ENCODE results near the gene OPTC. TPM values are rescaled to one million over a fixed set of nuclear protein-coding genes. Genes with fewer than 3 reads are reported as not detected.

Gene OPTC
- total RNA-seq, 1 experiment from 2014 or later, result not detected

DNA sequence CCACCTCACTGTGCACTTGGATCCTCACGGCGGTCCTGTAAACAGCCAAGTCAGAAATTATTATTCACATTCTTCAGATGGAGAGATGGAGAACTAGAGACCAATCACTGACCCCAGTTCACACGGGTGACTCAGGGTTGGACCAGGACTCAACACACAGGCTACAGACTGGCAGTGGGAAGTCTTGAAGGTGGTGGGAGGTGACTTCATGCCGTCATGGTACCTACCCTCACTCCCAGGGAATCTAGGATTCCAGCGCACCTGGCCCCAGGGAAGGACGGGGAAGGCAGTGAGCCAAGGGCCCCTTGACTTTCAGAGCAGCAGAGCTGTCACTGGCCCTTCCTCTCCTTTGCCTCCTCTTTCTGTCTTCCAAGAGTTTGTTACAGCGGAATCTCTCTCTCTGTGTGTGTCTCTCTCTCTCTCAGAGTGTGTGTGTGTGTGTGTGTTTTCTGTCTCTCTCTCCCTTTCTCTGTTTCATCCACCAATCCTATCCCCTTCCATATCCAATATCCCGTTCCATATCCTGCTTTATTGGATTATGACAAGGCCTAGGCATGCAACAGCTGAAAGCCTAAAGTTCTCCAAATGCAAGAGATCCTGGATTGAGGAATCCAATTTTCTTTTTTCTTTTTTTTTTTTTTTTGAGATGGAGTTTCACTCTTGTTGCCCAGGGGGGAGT is 11.7 kb downstream of the OPTC start:
- Histone ChIP-seq H3K9ac (ENCODE audit: low read length) (no peak overlapping the region), H3K4me1 (ENCODE audit: control insufficient read depth in 1 of 2, insufficient read depth in 2 of 2, low read length in 2 of 2) (peaks cover 0 to 7% of the 10 kb centered on the region in 2 experiments; a peak in 1 of 4 replicates), H3K9me3 (ENCODE audit: control insufficient read depth in 1 of 2, insufficient read depth in 1 of 2, low read depth in 1 of 2, low read length in 2 of 2) (no peaks in the 10 kb centered on the region), H3K4me3 (replicated peaks in 1 of 2; ENCODE audit: low read depth in 1 of 2, low read length in 2 of 2) (no peak overlapping the region), H3K4me2 (ENCODE audit: low read length) (no peak overlapping the region), H3K27me3 (ENCODE audit: insufficient read depth, low read length) (peaks cover 13% of the 10 kb centered on the region; the same call in 1 of the 2 replicates), H2AFZ (ENCODE audit: low read depth, low read length, poor library complexity, severe bottlenecking) (no peak overlapping the region), H3K79me2 (ENCODE audit: insufficient read depth, low read length) (no peaks in the 10 kb centered on the region), H3K27ac (ENCODE audit: low read depth, low read length) (no peak overlapping the region), H4K20me1 (ENCODE audit: insufficient read depth) (no peaks in the 10 kb centered on the region), H3K9me2 (ENCODE audit: insufficient read depth) (no peaks in the 10 kb centered on the region), H3K36me3 (ENCODE audit: control insufficient read depth in 1 of 2, insufficient read depth in 2 of 2, low read length in 2 of 2) (no peaks in the 10 kb centered on the region)
- intact Hi-C loops (cut with micrococcal nuclease), result no loop called here
- TF ChIP-seq SIN3A (IDR thresholded peaks at IDR 0.05; ENCODE audit: low read depth) (no peak), RAD21 (IDR thresholded peaks at IDR 0.05; ENCODE audit: low read depth) (no peak), SP1 (IDR thresholded peaks at IDR 0.05; ENCODE audit: low read depth) (no peak), EZH2phosphoT487 (IDR thresholded peaks at IDR 0.05; ENCODE audit: borderline replicate concordance) (no peak), CEBPB (IDR thresholded peaks at IDR 0.05; ENCODE audit: low read depth) (no peak), SRF (IDR thresholded peaks at IDR 0.05; ENCODE audit: low read depth) (no peak), FOSL1 (IDR thresholded peaks at IDR 0.05; ENCODE audit: low read depth) (no peak), CBX3 (IDR thresholded peaks at IDR 0.05; ENCODE audit: low read depth) (no peak), ZFX (IDR thresholded peaks at IDR 0.05) (no peak), EGR1 (IDR thresholded peaks at IDR 0.05; ENCODE audit: low read depth) (no peak), ZBTB33 (IDR thresholded peaks at IDR 0.05; ENCODE audit: extremely low read depth, insufficient replicate concordance, low read length) (no peak), ZNF274 (IDR thresholded peaks at IDR 0.05; ENCODE audit: low read depth, low read length) (no peak), ELF1 (IDR thresholded peaks at IDR 0.05; ENCODE audit: borderline replicate concordance, low read depth) (no peak)
- TF ChIP-seq, protein P1, sequence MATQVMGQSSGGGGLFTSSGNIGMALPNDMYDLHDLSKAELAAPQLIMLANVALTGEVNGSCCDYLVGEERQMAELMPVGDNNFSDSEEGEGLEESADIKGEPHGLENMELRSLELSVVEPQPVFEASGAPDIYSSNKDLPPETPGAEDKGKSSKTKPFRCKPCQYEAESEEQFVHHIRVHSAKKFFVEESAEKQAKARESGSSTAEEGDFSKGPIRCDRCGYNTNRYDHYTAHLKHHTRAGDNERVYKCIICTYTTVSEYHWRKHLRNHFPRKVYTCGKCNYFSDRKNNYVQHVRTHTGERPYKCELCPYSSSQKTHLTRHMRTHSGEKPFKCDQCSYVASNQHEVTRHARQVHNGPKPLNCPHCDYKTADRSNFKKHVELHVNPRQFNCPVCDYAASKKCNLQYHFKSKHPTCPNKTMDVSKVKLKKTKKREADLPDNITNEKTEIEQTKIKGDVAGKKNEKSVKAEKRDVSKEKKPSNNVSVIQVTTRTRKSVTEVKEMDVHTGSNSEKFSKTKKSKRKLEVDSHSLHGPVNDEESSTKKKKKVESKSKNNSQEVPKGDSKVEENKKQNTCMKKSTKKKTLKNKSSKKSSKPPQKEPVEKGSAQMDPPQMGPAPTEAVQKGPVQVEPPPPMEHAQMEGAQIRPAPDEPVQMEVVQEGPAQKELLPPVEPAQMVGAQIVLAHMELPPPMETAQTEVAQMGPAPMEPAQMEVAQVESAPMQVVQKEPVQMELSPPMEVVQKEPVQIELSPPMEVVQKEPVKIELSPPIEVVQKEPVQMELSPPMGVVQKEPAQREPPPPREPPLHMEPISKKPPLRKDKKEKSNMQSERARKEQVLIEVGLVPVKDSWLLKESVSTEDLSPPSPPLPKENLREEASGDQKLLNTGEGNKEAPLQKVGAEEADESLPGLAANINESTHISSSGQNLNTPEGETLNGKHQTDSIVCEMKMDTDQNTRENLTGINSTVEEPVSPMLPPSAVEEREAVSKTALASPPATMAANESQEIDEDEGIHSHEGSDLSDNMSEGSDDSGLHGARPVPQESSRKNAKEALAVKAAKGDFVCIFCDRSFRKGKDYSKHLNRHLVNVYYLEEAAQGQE (IDR thresholded peaks at IDR 0.05; ENCODE audit: low read depth), result no peak
- TF ChIP-seq, protein P2, sequence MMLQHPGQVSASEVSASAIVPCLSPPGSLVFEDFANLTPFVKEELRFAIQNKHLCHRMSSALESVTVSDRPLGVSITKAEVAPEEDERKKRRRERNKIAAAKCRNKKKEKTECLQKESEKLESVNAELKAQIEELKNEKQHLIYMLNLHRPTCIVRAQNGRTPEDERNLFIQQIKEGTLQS (IDR thresholded peaks at IDR 0.05), result no peak
- TF ChIP-seq, protein P3, sequence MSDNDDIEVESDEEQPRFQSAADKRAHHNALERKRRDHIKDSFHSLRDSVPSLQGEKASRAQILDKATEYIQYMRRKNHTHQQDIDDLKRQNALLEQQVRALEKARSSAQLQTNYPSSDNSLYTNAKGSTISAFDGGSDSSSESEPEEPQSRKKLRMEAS (IDR thresholded peaks at IDR 0.05), result no peak
- BruUV-seq (replicated peaks), result no TSS peak
- DNase-seq (ENCODE audit: low read depth, low spot score) (no peak), ATAC-seq (no peak)
- POLR2A ChIA-PET, result no interaction called here
- CTCF ChIA-PET, result interaction anchor here (3.3 kb wide), 1 partner anchor 196 kb away, joined by 73 read pairs; no protein-coding TSS in a partner anchor
- RAD21 ChIA-PET (ENCODE audit: low non-redundant PET in 1 of 2, low total read pairs in 2 of 2, uncharacterized antibody in 2 of 2, unreplicated experiment in 2 of 2), result no interaction called here
